Keratinocyte (primary cell): ENCODE measurements around the gene RPP14.
"Not testable (repeated sequence)": the region's sequence is repeated elsewhere in the genome, so short reads cannot be mapped to it uniquely, and the experiment has no call there.

Experiments used
- EZH2 ChIP-seq: IDR thresholded peaks from one replicate; pipeline ENCODE4 v1.6.1; 2012; ENCODE audit warnings: inconsistent platforms, mild to moderate bottlenecking, low read length, moderate library complexity
- TF ChIP-seq, protein P1 (sequence below), 3 experiments: IDR thresholded peaks in 1 of 3; conservative IDR thresholded peaks in 1 of 3; optimal IDR thresholded peaks in 1 of 3; 2 replicates in 2 of 3; 3 replicates in 1 of 3; pipeline versions ENCODE3 to v1.5.1; 2011; ENCODE audit warnings: low read length in 3 of 3, mild to moderate bottlenecking in 3 of 3, moderate library complexity in 2 of 3, control low read depth in 1 of 3, inconsistent platforms in 1 of 3; ENCODE audit not compliant: insufficient read depth in 2 of 3; ENCODE audit errors: extremely low read depth in 1 of 3

DNA sequence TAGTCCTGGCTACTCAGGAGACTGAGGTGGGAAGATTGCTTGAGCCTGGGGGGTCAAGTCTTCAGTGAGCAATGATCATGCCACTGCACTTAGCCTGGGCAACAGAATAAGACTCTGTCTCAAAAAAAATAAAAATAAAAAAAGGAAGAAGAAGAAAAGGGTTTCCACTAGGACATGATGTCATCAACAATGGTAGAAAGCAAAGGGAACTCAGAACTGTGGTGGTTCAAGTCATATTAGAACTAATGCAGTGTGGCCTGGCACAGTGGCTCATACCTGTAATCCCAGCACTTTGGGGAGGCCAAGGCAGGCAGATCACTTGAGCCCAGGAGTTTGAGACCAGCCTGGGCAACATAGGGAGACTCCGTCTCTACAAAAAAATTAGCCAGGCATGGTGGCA, 38.5 kb upstream of the RPP14 start:
- TF ChIP-seq, protein P1, sequence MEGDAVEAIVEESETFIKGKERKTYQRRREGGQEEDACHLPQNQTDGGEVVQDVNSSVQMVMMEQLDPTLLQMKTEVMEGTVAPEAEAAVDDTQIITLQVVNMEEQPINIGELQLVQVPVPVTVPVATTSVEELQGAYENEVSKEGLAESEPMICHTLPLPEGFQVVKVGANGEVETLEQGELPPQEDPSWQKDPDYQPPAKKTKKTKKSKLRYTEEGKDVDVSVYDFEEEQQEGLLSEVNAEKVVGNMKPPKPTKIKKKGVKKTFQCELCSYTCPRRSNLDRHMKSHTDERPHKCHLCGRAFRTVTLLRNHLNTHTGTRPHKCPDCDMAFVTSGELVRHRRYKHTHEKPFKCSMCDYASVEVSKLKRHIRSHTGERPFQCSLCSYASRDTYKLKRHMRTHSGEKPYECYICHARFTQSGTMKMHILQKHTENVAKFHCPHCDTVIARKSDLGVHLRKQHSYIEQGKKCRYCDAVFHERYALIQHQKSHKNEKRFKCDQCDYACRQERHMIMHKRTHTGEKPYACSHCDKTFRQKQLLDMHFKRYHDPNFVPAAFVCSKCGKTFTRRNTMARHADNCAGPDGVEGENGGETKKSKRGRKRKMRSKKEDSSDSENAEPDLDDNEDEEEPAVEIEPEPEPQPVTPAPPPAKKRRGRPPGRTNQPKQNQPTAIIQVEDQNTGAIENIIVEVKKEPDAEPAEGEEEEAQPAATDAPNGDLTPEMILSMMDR (optimal IDR thresholded peaks at IDR 0.05 in 1 of 3, IDR thresholded peaks at IDR 0.05 in 1 of 3, conservative IDR thresholded peaks at IDR 0.05 in 1 of 3; ENCODE audit: extremely low read depth in 1 of 3, insufficient read depth in 2 of 3, low read length in 3 of 3): not testable (repeated sequence)
- TF ChIP-seq EZH2: not testable (repeated sequence)
